GM18520 (cell line): ENCODE results near the gene RIN3.
"Not testable (repeated sequence)": the region's sequence is repeated elsewhere in the genome, so short reads cannot be mapped to it uniquely, and the experiment has no call there.

Experiments used
- ATAC-seq: cut with Tn5 transposase; IDR thresholded peaks from one replicate; pipeline ENCODE4 v1.9.1; 2021; ENCODE audit not compliant: unreplicated experiment

The RIN3 gene

GRCh38 chr14:92706386-92706785 is 192.8 kb downstream of the RIN3 start:
- ATAC-seq: no peak

- no peak for ATAC-seq
Measured at GRCh38 chr14:92709340-92710000, 195.9 kb downstream of the RIN3 start.

DNA sequence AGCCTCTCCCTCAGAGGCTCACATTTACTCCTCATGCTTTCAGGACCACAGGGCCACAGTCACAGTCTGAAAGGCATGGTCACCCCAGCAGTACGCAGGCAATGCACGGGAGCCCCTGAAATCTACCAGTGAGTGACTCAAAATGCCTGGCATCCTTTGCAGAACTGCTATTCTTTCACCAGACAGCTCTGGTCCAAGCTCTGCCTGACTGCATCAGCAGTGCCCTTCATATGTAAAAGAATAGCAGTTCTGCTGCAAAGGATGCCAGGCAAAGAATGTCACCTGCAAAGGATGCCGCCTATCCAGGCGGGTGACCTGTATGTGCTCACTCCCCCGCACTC is 196.4 kb downstream of the RIN3 start:
- ATAC-seq: no peak

DNA sequence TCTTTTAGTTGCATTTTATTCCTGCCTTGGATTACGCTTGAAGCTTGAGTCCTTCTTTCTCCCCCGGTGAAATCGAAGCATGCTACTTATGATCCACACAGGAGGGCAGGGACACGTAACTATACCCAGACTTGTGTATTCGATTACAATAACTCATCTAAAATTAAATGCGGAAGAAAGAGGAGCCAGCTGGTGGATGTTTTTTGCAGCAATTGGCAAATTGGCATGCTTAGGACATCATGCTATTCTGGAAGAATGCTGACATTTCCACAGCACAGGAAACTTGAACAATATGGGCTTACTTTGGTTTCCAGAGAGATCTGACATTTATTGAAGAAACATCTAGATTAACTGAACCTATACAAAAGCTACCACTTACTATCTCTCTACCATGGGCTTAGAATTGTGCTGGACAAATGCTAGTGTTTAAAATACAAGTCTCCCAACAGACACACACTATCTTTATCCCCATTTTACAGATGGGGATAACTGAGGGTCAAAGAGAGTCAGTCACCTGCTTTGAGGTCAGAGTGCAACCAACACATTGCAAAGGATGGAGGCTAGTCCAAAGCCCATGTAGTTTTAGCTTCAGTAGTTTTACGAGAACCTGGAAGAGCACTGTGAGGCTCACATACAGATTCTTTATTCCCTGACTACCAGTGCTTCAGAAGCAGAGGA is 198.5 kb downstream of the RIN3 start:
- ATAC-seq: no peak

DNA sequence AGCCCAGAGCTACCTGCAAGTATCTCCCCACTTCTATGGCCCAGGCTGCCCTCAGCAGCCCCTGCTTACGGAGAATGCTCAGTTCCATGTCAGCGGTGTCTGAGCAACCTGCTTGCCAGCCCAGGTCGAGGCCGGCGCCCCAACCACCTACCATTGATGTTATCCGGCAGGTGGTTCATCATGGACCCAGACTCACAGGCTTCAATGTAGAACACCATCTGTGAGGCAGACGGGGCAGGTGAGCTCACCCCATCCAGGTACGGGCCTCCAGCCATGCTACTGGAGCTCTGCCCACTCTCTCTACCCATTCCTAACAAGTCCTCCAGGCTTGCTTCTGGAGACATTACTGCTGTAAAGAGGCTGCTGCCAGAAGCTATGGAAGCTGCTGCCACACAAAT is 199.1 kb downstream of the RIN3 start:
- ATAC-seq: no peak

GRCh38 chr14:92714739-92715307 is 201.2 kb downstream of the RIN3 start:
- ATAC-seq: not testable (repeated sequence)

- ATAC-seq: no peak
Measured at GRCh38 chr14:92716131-92716530, 202.6 kb downstream of the RIN3 start.

DNA sequence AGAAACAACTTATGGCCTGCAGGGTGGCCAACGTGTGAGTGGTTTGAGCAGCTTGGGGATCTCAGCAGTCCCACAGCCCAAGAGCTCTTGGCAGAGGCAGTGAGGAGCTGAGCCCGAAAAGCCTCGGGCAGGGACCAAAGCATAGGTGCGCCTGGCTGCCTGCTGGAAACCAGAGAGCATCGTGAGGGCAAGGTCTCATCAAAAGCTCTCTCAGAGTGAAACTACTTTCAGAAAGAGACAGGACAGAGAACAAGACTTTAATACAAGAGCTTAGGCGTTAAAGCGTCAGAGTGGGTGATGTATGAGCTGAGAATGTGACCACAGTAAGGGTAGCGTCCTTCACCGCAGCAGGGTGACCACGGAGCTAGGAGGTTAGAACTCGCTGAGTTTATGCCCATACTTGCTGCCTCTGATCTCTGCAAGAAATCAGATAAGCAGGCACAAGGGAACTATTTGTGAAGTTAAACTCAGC is 204.0 kb downstream of the RIN3 start:
- no peak for ATAC-seq

- no peak for ATAC-seq
Measured at GRCh38 chr14:92718664-92719063, 205.1 kb downstream of the RIN3 start.

DNA sequence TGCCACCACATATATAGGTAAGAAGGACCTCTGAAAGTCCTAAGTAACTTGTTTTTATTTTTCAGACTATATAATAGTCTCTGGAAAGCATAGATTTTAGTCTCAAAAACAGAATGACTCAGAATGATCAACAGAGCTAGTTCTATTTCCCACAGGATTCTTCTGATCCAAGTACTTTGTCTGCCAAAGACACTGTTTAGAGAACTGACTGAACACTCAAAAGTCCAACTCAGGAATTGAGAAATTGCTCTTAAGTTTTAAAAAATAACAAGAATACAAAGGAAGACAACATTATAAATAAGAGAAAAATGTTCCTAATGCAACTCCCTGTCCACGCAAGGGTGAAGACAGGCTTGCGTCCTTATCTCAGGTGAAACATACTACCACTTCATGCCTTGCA is 205.8 kb downstream of the RIN3 start:
- ATAC-seq: no peak

GRCh38 chr14:92719890-92720323 is 206.3 kb downstream of the RIN3 start:
- ATAC-seq: no peak

GRCh38 chr14:92724516-92725340 is 211.1 kb downstream of the RIN3 start:
- ATAC-seq: no peak

- no peak for ATAC-seq
Measured at GRCh38 chr14:92726135-92726932, 212.8 kb downstream of the RIN3 start.

- ATAC-seq: no peak
Measured at GRCh38 chr14:92726933-92727262, 213.3 kb downstream of the RIN3 start.

GRCh38 chr14:92728759-92729364 is 215.3 kb downstream of the RIN3 start:
- peak; percentile 50 for ATAC-seq

GRCh38 chr14:92729634-92730358 is 216.2 kb downstream of the RIN3 start:
- peak; percentile 69 for ATAC-seq

DNA sequence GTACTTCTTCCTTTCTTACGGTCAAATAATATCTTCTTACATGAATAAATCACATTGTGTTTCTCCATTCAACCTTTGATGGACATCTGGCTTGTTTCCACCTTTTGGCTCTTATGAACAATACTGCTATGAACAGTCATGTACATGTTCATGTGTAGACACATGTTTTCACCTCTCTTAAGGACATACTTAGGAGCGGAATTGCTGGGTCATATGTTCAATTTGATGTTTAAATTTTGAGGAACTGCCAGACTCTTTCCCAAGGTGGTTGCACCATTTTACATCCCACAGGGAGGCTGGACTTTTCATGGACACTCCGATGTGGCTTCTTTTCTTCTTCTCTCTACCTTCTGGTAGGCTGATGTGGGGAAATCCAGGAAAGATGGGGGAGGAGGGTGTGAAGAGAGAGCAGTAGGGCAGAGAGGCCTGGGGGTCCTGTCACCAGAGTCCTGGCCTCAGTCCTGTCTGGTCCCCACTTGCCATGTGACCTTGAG is 218.1 kb downstream of the RIN3 start:
- ATAC-seq: no peak

- ATAC-seq: no peak
Measured at GRCh38 chr14:92733007-92733406, 219.4 kb downstream of the RIN3 start.

- no peak for ATAC-seq
Measured at GRCh38 chr14:92734618-92735017, 221.0 kb downstream of the RIN3 start.

DNA sequence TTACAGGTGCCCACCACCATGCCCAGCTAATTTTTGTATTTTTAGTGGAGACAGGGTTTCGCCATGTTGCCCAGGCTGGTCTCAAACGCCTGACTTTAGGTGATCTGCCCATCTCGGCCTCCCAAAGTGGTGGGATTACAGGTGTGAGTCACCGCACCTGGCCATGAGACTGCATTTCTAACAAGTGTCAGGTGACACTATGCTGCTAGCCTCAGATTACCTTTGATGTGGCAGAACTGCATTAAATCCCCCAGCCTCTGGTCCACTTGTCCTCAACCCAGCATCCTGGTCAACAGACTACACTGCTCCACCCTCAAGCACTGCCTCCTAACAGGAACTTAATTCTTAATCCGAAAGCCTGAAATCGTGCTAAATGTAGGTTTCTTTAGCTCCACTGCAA is 221.8 kb downstream of the RIN3 start:
- ATAC-seq: no peak
